K562 (cell line): ENCODE measurements around the gene TADA2A. TPM values are rescaled to one million over a fixed set of nuclear protein-coding genes. Genes with fewer than 3 reads are reported as not detected.

Experiments
- ATF4 ChIP-seq: fragments of 450-650 bp; formaldehyde crosslinking; IDR thresholded peaks from 2 replicates; pipeline ENCODE4 v1.4.0; 2022; ENCODE audit warnings: mild to moderate bottlenecking, moderate library complexity
- BRF1 ChIP-seq: IDR thresholded peaks from 3 replicates; pipeline ENCODE4 v1.6.1; 2011; ENCODE audit warnings: borderline replicate concordance, mild to moderate bottlenecking; ENCODE audit not compliant: insufficient read length; ENCODE audit errors: extremely low read depth
- CTCFL ChIP-seq: IDR thresholded peaks from 2 replicates; pipeline ENCODE4 v1.6.1; 2011; ENCODE audit warnings: borderline replicate concordance, low read depth, mild to moderate bottlenecking, moderate library complexity, low read length; ENCODE audit not compliant: insufficient read depth, poor library complexity, severe bottlenecking
- DDX20 ChIP-seq: fragments of 450-650 bp; IDR thresholded peaks from 2 replicates; pipeline ENCODE4 v1.6.1; 2016; ENCODE audit warnings: missing genetic modification characterization, low read depth, mild to moderate bottlenecking, missing compliant biosample characterization, moderate library complexity
- DIDO1 ChIP-seq: fragments of 450-650 bp; IDR thresholded peaks from 2 replicates; pipeline ENCODE4 v1.6.1; 2016; ENCODE audit warnings: low read depth, missing biosample characterization, missing genetic modification characterization
- DMBX1 ChIP-seq: fragments of 250-450 bp; sonication (Bioruptor Pico); IDR thresholded peaks from 2 replicates; pipeline ENCODE4 v1.8.0; 2022; ENCODE audit warnings: inconsistent platforms, mild to moderate bottlenecking, moderate library complexity, borderline replicate concordance
- DPF2 ChIP-seq: fragments of 450-650 bp; IDR thresholded peaks from 2 replicates; pipeline ENCODE4 v1.6.1; 2016
- ELF1 ChIP-seq: fragments of 200-800 bp; sonication (Bioruptor generic); IDR thresholded peaks from 2 replicates; pipeline ENCODE4 v1.6.1; 2016; ENCODE audit warnings: missing genetic modification characterization, missing compliant biosample characterization
- ELK3 ChIP-seq: fragments of 450-650 bp; formaldehyde crosslinking; IDR thresholded peaks from 2 replicates; pipeline ENCODE4 v1.4.0; 2020; ENCODE audit warnings: mild to moderate bottlenecking
- ESRRB ChIP-seq: fragments of 250-450 bp; sonication (Bioruptor Pico); IDR thresholded peaks from 2 replicates; pipeline ENCODE4 v1.5.0; 2020; ENCODE audit warnings: mild to moderate bottlenecking, moderate library complexity, borderline replicate concordance
- EWSR1 ChIP-seq: fragments of 450-650 bp; IDR thresholded peaks from 2 replicates; pipeline ENCODE4 v1.6.1; 2018; ENCODE audit warnings: borderline replicate concordance, mild to moderate bottlenecking, low read depth, moderate library complexity; ENCODE audit not compliant: partially characterized antibody
- MXD1 ChIP-seq: fragments of 250-450 bp; sonication (Bioruptor Pico); IDR thresholded peaks from 2 replicates; pipeline ENCODE4 v1.8.0; 2021; ENCODE audit warnings: borderline replicate concordance, mild to moderate bottlenecking, moderate library complexity; ENCODE audit not compliant: poor library complexity, severe bottlenecking
- TCF15 ChIP-seq: fragments of 250-450 bp; sonication (Bioruptor Pico); IDR thresholded peaks from 2 replicates; pipeline ENCODE4 v1.8.0; 2022; ENCODE audit warnings: moderate library complexity, mild to moderate bottlenecking, inconsistent platforms
- UBTF ChIP-seq, 2 experiments: IDR thresholded peaks; 2 replicates each; pipeline ENCODE4 v1.6.1; 2012; ENCODE audit warnings: improper control_type of control experiment in 2 of 2, low read depth in 2 of 2, low read length in 2 of 2, borderline replicate concordance in 1 of 2
- ZNF217 ChIP-seq: sonication (generic); formaldehyde crosslinking; IDR thresholded peaks from 2 replicates; pipeline ENCODE4 v1.8.0; 2022; ENCODE audit warnings: mild to moderate bottlenecking, missing genetic modification reagents
- ZNF717 ChIP-seq: fragments of 250-450 bp; sonication (Bioruptor Pico); IDR thresholded peaks from 2 replicates; pipeline ENCODE4 v1.5.0; 2021
- ZNF780A ChIP-seq: fragments of 250-450 bp; sonication (Bioruptor Pico); IDR thresholded peaks from 2 replicates; pipeline ENCODE4 v1.5.0; 2021; ENCODE audit warnings: mild to moderate bottlenecking
- polyA plus RNA-seq, 8 experiments: library from polyadenylated mRNA; depleted of rRNA in 4 of 8; stranded (reverse) in 5 of 8; unstranded in 3 of 8; fragments of >200 nt; fragmentation: Nextera tagmentation in 2 of 8; fragmentation: Illumina TruSeq in 1 of 8; extraction: Ambion mirVana in 2 of 8; extraction: Trizol in 1 of 8; gene quantifications; 2 replicates each; pipeline versions ENCODE4 v1.2.1 to v1.2.3, GENCODE V29; 2011 to 2014; ENCODE audit warnings: inconsistent platforms in 1 of 8, missing spikeins in 1 of 8
- total RNA-seq, 7 experiments: library from RNA; depleted of rRNA in 6 of 7; stranded (reverse); fragments of >200 nt in 6 of 7; fragmentation: Illumina TruSeq in 2 of 7; extraction: Trizol in 2 of 7; gene quantifications; 2 replicates each; pipeline versions ENCODE4 v1.2.1 to v1.2.3, GENCODE V29; 2011 to 2021; ENCODE audit warnings: low replicate concordance in 1 of 7

TADA2A gene
- total and polyA plus RNA-seq, 9 of the 15 experiments (the other 6 are each of a cell fraction or from before 2014, with no cell fraction given), result 13.8 to 37.7 (median 25.0) TPM

- TF ChIP-seq ZNF217 (CRISPR knock-in tag), result no peak
- no peak for TF ChIP-seq TCF15 (CRISPR knock-in tag)
- TF ChIP-seq ATF4 (CRISPR knock-in tag), result no peak
- TF ChIP-seq ZNF717 (CRISPR knock-in tag), result no peak
- peak; percentile 37 for TF ChIP-seq MXD1 (CRISPR knock-in tag)
- no peak for TF ChIP-seq ELF1
- no peak for TF ChIP-seq DDX20 (tag)
- no peak for TF ChIP-seq DIDO1 (tag)
- no peak for TF ChIP-seq ZNF780A
- no peak for TF ChIP-seq ELK3 (CRISPR knock-in tag)
- TF ChIP-seq ESRRB (CRISPR knock-in tag), result no peak
- 0 out of 4 replicates have a peak, but pooled peaks of 1 of the 2 experiments have one; percentile 50 for TF ChIP-seq UBTF (IDR thresholded peaks at IDR 0.05; ENCODE audit: borderline replicate concordance in 1 of 2, low read depth in 2 of 2, low read length in 2 of 2)
- no peak for TF ChIP-seq BRF1
- TF ChIP-seq EWSR1, result no peak
- TF ChIP-seq CTCFL, result no peak
- TF ChIP-seq DPF2, result no peak
- TF ChIP-seq DMBX1 (CRISPR knock-in tag), result no peak
Observed at GRCh38 chr17:37358098-37358829, 48.4 kb upstream of the TADA2A start (continued).
